GM19372 (cell line): ENCODE results near the gene RUNX1.
A peak's percentile ranks its signal among the peaks of the same experiment; 100 is the strongest.

ENCODE experiments used
- ATAC-seq: cut with Tn5 transposase; IDR thresholded peaks from one replicate; pipeline ENCODE4 v1.9.1; 2021; ENCODE audit warnings: mild to moderate bottlenecking, low read depth, moderate library complexity; ENCODE audit not compliant: unreplicated experiment

The RUNX1 gene

DNA sequence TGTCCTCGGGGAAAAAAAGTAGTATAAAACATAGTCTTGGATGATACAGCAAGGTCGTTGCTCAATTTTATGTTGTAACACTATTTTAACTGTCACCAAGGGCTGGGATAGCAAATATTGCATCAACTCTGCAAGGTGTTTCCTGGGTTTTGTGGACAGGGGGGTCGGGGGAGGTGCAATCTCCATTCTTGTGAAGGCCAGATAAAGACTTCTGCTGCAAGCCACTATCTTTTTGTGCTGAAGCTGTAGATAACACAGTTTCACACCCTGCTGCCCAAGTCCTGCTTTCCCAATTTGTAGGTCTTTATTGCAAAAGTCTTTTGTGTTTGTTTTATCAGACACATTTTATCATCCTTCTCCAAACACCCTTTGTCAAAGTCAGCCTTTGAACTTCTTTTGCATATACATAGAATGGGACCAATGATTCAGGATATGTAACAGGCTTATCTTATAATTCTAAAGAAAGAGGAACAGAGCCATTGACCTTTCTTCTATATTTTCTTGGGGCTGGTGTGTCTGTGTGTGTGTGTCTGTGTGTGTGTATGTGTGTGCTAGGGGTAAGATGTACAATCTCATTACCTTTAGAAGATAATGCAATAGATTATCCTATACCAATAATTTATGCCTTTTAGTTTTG lies 140.6 kb downstream of the RUNX1 start:
- no peak for ATAC-seq

DNA sequence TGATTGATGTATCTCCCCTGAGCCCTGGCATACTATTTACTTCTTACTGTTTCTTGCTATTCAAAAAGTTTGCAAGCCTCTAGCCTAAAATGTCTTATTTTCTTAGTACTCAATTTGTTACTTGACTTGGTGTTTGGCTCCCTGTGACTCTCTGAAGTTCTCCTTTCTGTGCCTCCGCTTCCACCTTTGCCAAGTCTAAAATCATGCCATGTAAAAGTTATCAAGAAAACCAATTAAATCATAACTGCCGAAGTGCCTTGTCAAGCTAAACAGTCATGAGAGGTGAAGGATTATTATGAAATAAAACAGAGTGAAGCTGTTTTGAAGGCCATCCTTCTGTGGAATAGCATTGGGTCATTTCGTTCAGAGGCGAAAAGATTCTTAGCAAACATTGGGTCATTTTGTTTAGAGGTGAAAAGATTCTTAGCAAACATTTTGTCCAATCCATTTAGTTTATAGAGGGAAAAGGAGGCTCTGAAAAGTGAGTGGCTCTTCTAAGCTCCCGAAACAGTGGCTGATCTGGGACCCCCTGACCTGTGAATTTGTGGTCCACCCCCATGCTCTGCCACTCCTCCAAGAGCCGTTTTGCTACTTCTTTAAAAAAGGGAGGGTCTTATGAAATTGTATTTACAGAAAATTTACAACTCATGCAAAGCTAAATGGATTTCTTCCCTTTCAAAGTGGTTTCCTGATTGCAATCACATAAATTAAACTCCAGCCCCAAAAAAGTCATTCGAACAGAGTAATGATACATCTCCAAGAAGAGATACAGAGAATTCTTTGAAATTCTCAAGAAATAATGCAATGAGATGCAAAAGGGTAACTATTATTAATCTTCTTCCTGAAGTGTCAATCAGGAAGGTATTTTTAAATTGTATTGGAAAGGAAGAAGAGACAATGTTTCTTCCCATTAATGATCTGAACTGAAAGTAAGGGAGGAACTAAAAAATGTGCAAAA lies 141.4 kb downstream of the RUNX1 start:
- no peak for ATAC-seq

DNA sequence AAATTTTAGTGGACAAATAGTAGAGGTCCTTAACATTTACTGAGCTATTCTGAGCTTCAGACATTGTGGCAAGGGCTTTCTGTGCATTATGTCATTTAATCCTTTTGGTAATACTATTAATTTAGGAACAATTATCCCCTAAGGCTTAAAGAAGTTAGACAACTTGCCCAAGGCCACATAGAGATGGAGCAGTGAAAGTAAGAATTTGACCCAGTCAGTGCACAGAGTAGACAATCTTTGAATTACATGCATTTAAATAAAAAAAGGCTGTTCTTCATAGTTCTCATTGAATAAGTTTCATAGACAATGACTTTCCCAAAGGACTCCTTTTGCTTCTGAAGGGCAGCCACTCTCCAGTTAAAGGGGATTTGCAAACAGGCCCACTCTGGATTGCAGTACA lies 142.7 kb downstream of the RUNX1 start:
- ATAC-seq, result no peak

DNA sequence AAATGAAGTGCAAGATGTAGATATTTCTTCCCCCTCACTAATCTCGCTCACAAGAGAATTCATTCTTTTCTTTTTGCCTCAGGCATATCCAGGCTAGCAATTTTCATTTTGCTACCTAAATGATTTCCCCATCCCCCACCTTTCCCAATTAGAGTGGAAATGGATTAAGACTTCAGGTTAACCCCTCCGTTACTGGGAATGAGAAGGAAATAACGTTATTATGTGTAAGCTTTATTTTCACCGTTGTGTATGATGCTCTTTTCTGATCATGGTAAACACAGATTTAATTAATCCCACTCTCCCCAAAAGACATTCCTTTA lies 143.9 kb downstream of the RUNX1 start:
- no peak for ATAC-seq

DNA sequence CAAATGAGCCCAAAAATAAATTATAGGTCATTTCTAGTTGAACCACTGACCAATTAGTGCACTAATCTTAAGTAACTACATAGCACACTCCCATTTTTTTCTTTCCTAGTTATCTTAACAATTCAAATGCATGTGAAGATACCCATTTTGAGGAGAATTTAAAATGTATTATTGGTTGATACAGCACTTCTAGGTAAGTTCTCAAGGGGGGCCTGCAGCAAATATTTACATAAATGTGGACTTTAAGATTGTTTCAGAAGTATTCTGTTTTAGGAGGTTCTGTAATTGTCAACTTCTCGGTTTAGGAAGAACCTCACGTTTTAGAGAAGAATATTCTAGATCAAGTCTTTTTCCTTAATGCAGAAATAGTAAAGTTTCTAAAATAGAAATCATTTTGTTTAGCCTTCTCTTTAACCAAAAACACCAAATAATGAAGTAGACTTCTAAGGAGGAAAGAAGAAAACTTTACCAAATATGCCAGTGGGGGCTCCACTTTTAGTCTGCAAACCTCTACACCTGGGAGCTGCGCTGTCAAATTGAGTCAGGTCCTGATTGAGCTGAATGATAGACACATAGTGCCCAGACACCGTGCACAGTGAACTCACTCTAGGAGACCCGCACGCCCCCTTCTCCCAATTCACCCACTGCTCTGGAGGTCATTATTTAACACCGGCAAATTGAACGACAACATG lies 144.4 kb downstream of the RUNX1 start:
- no peak for ATAC-seq

DNA sequence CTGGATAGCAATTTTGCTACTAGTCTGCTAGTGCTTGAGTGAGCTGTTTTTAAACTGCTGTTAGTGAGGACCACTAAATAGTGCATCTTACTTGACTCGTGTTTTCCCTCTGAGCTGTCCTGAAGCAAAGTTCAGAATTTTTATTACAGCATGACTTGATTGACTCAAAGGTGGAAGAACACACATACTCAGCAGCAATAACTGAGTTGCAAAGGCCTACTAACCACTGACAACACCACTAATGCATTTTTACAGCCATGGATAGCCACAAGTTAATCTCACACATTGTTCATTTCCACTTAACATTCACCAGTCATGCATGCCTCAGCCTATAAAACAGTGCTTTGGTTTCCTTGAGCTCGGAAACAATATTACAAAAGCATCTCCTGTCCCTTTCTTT lies 148.7 kb downstream of the RUNX1 start:
- ATAC-seq, result no peak

DNA sequence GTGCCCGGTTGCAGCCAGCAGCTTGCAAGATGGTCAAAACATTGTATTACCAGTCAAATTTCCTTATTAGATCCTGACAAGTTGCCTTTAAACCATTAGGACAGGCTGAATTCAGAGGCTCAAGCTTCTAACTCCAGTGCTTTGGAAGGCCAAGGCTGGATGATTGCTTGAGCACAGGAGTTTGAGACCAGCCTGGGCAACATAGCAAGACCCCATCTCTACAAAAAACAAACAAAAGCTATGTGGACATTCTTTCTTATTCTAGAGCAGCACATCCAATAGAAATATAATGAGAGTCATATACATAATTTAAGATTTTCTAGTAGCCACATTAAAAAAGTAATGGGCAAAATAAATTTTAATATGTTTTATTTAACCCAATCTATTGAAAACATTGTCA lies 149.3 kb downstream of the RUNX1 start:
- ATAC-seq, result no peak

DNA sequence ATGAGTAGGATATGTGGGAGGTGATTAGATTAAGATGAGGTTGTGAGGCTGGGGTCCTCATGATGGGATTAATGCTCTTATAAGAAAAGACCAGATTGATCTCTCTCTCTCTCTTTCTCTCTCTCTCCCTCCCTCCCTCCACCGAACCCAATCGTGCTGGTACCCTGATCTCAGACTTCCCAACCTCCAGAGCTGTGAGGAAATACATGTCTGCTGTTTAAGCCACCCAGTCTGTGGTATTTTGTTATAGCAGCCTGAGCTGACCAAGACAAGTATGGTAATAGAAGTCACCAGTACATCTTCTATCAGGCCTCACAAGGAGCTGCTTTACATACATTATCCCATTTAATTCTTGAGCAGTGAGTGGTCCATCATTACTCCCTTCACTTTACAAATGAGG lies 149.8 kb downstream of the RUNX1 start:
- no peak for ATAC-seq

DNA sequence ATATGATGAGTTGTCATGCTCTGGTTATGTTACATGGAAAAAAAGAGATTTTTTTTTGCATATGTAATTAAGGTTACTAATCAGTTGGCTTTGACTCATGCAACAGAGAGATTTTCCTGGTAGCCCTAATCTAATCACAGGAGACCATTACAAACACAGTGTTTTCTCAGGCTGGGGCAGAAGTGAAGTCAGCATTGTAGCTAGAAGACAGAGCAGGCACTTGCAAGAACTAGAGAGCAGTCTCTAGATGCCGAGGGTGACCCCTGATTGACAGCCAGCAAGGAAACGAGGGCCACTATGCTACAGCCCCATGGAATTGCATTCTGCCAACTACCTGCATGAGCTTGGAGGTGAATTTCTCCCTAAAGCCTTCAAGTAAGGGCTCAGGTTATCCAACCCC lies 151.3 kb downstream of the RUNX1 start:
- no peak for ATAC-seq

DNA sequence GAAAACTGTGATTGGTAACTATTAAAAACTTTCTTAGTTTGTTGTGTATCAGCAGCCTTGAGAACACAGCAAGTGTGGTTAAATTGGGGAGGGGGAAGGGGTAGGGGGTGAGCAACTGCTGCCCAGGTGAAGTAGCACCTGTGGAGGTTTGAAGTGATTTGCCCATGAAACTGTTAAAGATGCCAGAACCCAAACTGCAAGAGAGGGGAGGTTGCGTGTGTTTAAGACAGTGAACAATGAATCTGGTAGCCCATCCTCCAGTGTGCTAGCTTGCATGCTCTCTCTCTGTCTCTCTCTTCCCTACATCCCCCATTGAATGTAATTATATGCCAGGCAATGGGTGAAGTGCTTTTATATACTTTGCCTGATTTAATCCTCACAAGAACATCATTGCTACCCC lies 154.7 kb downstream of the RUNX1 start:
- no peak for ATAC-seq

DNA sequence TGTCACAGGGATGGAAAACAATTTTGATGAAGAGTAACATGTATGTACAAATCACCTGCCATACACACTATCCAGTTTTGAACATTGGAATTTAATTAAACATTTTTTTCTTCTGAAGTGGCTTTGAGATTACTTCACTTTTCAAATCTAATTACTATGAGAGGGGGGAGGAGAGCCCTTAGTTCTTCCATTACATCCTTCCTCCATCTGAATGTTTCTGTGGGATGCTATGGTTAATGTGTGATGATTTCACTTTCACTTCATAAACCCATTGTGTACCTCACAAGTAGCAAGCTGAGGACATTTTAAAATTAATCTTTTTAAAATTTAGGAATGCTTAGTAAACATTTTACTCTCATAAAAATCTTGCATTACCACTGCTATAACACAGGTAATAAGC lies 156.9 kb downstream of the RUNX1 start:
- no peak for ATAC-seq

DNA sequence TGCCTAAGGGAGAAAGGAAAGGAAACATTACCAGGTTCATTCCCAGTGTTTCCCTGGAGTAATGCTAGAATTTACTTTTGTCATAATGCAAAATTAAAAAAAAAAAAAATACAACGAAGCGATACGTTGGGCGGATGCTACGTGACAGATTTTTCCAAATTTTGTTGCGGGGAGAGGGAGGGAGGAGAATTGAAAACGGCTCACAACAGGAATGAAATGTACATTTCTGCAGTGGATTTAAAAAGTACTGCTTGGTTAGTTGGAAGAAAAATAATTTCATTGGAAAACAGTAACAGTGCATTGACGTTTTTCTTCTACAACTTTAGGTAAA lies 157.5 kb downstream of the RUNX1 start:
- ATAC-seq, result no peak

DNA sequence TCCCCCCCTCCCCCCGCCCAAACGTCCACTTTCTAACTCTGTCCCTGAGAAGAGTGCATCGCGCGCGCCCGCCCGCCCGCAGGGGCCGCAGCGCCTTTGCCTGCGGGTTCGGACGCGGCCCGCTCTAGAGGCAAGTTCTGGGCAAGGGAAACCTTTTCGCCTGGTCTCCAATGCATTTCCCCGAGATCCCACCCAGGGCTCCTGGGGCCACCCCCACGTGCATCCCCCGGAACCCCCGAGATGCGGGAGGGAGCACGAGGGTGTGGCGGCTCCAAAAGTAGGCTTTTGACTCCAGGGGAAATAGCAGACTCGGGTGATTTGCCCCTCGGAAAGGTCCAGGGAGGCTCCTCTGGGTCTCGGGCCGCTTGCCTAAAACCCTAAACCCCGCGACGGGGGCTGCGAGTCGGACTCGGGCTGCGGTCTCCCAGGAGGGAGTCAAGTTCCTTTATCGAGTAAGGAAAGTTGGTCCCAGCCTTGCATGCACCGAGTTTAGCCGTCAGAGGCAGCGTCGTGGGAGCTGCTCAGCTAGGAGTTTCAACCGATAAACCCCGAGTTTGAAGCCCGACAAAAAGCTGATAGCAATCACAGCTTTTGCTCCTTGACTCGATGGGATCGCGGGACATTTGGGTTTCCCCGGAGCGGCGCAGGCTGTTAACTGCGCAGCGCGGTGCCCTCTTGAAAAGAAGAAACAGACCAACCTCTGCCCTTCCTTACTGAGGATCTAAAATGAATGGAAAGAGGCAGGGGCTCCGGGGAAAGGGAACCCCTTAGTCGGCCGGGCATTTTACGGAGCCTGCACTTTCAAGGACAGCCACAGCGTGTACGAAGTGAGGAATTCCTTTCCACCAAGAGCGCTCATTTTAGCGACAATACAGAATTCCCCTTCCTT lies 158.1 kb downstream of the RUNX1 start:
- ATAC-seq, result no peak

DNA sequence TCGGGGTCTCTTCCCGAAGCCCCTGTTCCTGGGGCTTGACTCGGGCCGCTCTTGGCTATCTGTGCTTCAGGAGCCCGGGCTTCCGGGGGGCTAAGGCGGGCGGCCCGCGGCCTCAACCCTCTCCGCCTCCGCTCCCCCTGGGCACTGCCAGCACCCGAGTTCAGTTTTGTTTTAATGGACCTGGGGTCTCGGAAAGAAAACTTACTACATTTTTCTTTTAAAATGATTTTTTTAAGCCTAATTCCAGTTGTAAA lies 158.7 kb downstream of the RUNX1 start:
- no peak for ATAC-seq

DNA sequence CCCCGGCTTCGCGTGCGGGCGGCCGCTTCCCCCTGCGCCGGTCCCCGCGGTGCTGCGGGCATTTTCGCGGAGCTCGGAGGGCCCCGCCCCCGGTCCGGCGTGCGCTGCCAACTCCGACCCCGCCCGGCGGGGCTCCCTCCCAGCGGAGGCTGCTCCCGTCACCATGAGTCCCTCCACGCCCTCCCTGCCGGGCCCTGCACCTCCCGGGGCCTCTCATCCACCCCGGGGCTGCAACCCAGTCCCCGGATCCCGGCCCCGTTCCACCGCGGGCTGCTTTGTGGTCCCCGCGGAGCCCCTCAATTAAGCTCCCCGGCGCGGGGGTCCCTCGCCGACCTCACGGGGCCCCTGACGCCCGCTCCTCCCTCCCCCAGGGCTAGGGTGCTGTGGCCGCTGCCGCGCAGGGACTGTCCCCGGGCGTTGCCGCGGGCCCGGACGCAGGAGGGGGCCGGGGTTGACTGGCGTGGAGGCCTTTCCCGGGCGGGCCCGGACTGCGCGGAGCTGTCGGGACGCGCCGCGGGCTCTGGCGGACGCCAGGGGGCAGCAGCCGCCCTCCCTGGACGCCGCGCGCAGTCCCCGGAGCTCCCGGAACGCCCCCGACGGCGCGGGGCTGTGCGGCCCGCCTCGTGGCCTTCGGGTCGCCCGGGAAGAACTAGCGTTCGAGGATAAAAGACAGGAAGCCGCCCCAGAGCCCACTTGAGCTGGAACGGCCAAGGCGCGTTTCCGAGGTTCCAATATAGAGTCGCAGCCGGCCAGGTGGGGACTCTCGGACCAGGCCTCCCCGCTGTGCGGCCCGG lies 159.2 kb downstream of the RUNX1 start:
- ATAC-seq, result peak; percentile 37

DNA sequence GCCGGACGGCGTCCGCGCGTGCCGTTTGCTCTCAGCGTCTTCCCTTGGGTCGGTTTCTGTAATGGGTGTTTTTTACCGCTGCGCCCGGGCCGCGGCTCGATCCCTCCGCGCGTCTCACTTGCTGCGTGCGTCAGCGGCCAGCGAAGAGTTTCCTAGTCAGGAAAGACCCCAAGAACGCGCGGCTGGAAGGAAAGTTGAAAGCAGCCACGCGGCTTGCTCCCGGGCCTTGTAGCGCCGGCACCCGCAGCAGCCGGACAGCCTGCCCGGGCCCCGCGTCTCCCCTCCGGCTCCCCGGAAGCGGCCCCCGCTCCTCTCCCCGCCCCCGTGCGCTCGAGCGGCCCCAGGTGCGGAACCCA lies 159.8 kb downstream of the RUNX1 start:
- ATAC-seq, result peak; percentile 25

DNA sequence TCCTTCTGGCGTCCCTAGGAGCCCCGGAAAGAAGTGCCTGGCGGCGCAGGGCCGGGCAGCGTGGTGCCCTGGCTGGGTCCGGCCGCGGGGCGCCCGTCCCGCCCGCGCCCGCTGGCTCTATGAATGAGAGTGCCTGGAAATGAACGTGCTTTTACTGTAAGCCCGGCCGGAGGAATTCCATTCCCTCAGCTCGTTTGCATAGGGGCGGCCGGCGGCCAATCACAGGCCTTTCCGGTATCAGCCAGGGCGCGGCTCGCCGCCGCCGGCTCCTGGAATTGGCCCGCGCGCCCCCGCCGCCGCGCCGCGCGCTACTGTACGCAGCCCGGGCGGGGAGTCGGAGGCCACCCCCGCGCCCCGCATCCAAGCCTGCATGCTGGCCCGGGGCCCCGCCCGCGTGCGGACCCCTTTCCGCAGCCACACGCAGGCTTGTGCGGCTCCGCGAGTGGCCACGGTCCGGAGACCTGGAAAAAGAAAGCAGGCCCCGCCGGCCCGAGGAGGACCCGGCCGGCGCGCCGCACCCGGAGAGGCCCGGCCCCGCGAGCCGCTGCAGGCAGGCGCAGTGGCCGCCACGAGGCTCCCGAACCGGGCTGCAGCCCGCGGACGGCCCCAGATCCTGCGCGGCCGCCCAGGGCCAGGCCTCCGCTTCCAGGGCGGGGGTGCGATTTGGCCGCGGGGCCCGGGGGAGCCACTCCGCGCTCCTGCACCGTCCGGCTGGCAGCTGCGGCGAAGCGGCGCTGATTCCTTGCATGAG lies 160.4 kb downstream of the RUNX1 start:
- ATAC-seq, result peak; percentile 58

DNA sequence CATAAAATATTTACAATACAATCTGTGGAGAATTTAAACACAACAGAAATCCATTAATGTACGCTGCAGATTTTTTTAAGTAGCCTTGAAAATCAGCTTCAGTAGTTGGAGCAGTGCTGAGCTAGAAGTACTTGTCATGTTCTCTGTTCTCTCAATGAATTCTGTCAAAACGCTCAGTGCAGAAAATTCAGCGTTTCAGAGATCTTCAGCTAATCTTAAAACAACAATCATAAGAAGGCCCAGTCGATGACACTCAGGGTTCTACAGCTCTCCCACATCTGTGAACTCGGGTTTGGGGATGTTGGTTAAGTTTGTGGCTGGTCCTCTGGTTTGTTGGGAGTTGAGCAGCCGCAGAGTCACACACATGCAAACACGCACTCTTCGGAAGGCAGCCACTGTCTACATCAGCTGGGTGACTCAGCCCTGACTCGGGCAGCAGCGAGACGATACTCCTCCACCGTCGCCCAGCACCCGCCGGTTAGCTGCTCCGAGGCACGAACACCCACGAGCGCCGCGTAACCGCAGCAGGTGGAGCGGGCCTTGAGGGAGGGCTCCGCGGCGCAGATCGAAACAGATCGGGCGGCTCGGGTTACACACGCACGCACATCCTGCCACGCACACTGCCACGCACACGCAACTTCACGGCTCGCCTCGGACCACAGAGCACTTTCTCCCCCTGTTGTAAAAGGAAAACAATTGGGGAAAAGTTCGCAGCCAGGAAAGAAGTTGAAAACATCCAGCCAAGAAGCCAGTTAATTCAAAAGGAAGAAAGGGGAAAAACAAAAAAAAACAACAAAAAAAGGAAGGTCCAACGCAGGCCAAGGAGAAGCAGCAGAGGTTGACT lies 161.2 kb downstream of the RUNX1 start:
- ATAC-seq, result peak; percentile 32

DNA sequence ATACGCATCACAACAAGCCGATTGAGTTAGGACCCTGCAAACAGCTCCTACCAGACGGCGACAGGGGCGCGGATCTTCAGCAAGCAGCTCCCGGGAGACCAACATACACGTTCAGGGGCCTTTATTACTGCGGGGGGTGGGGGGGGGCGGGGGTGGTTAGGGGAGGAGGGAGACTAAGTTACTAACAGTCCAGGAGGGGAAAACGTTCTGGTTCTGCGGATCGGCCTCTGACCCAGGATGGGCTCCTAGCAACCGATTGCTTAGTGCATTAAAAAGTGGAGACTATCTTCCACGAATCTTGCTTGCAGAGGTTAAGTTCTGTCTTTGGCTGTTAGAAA lies 162.0 kb downstream of the RUNX1 start:
- no peak for ATAC-seq
